GM18517 (cell line): Measurements from ENCODE around the gene GPC6.

Source experiments
- ATAC-seq: cut with Tn5 transposase; IDR thresholded peaks from one replicate; pipeline ENCODE4 v1.9.1; 2021; ENCODE audit warnings: mild to moderate bottlenecking, moderate library complexity; ENCODE audit not compliant: unreplicated experiment

GPC6 gene

GRCh38 chr13:94415500-94416237, 1189.1 kb downstream of the GPC6 start:
- no peak for ATAC-seq

- no peak for ATAC-seq
Observed at GRCh38 chr13:94416454-94417080, 1190.0 kb downstream of the GPC6 start.

GRCh38 chr13:94417294-94417693, 1190.7 kb downstream of the GPC6 start:
- no peak for ATAC-seq

GRCh38 chr13:94419304-94419924, 1192.8 kb downstream of the GPC6 start:
- ATAC-seq, result peak; percentile 67

GRCh38 chr13:94419925-94420305, 1193.3 kb downstream of the GPC6 start:
- no peak for ATAC-seq

- no peak for ATAC-seq
Observed at GRCh38 chr13:94427313-94427953, 1200.8 kb downstream of the GPC6 start.

- ATAC-seq, result no peak
Observed at GRCh38 chr13:94431574-94431973, 1205.0 kb downstream of the GPC6 start.

GRCh38 chr13:94431987-94432386, 1205.4 kb downstream of the GPC6 start:
- no peak for ATAC-seq

GRCh38 chr13:94433055-94433961, 1206.7 kb downstream of the GPC6 start:
- ATAC-seq, result no peak

- peak; percentile 67 for ATAC-seq
Observed at GRCh38 chr13:94435604-94436226, 1209.1 kb downstream of the GPC6 start.

- ATAC-seq, result no peak
Observed at GRCh38 chr13:94444826-94445225, 1218.2 kb downstream of the GPC6 start.

GRCh38 chr13:94454334-94454733, 1227.7 kb downstream of the GPC6 start:
- no peak for ATAC-seq

GRCh38 chr13:94454906-94455305, 1228.3 kb downstream of the GPC6 start:
- no peak for ATAC-seq

- ATAC-seq, result no peak
Observed at GRCh38 chr13:94455414-94455813, 1228.8 kb downstream of the GPC6 start.
